KOPT-K1 (cell line): ENCODE data around the gene CSRP1.

ENCODE experiments used
- H3K27ac ChIP-seq: fragments of 200-600 bp; sonication (generic); 2 replicates; pipeline ENCODE4 v1.5.1; 2016; ENCODE audit warnings: antibody characterized with exemption, mild to moderate bottlenecking, low read depth, low read length; ENCODE audit not compliant: poor library complexity, severe bottlenecking
- H3K36me3 ChIP-seq: fragments of 200-600 bp; sonication (generic); 2 replicates; pipeline ENCODE4 v1.5.1; 2017; ENCODE audit warnings: antibody characterized with exemption, mild to moderate bottlenecking, low read length, moderate library complexity; ENCODE audit not compliant: insufficient read depth
- H3K9me3 ChIP-seq: fragments of 200-600 bp; sonication (generic); 2 replicates; pipeline ENCODE4 v1.5.1; 2017; ENCODE audit warnings: antibody characterized with exemption, low read length, mild to moderate bottlenecking; ENCODE audit not compliant: insufficient read depth, poor library complexity, severe bottlenecking

Gene CSRP1

GRCh38 chr1:201540846-201541735, 34.2 kb upstream of the CSRP1 start:
- no peak overlapping the region for H3K27ac ChIP-seq
- no peaks in the 10 kb centered on the region for H3K36me3 ChIP-seq
- H3K9me3 ChIP-seq, result peaks cover 10% of the 10 kb centered on the region

- Histone ChIP-seq H3K9me3 (peaks cover 10% of the 10 kb centered on the region), H3K27ac (no peak overlapping the region), H3K36me3 (no peaks in the 10 kb centered on the region)
Observed at GRCh38 chr1:201539561-201540431, 32.9 kb upstream of the CSRP1 start.

- Histone ChIP-seq H3K36me3 (no peaks in the 10 kb centered on the region), H3K9me3 (peaks cover 10% of the 10 kb centered on the region), H3K27ac (no peak within 1 kb of the TSS)
Observed at GRCh38 chr1:201538612-201539551, 32.0 kb upstream of the CSRP1 start, which contains the start of gene NAV1. NAV1 (plus strand) TSS chr1:201539127; CDS start chr1:201622885, 83,758 bp downstream.

DNA sequence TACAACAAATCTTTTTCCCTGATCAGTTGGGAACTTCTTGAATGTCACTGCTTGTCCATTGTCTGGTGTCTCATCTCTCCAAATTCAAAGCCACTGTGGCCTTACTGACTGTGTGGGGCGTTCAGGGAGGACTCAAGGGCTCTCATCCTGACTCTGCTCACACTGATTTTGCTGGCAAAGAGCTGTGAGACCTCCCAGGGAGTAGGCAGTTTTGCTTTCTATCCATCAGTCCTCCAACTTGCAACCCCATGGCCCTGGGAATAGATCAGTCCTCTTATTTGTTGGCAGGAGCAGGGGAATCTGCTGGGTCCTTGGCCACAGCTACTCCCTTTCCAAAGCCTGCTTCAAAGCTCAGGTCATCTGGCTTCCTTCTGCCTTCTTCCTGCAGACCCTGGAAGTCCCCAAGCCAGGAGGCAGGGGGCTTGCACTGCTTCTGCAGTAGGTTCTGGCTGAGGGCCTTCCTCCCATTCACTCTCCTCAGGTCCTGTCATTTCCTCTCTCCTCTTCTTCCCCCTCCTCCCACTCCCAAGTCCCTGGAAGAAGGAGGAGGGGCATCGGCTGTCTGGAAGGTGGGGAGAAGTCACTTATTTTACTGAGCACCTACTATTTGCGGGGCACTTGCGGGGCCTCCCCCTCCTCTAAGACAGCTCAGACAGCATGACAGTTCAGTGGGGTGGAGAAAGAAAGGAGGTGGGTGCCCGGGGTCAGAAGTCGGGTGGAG, 31.1 kb upstream of the CSRP1 start:
- Histone ChIP-seq H3K27ac (no peak overlapping the region), H3K36me3 (no peaks in the 10 kb centered on the region)

GRCh38 chr1:201537467-201537866, 30.5 kb upstream of the CSRP1 start:
- Histone ChIP-seq H3K27ac (no peak overlapping the region), H3K36me3 (no peaks in the 10 kb centered on the region), H3K9me3 (peaks cover 1% of the 10 kb centered on the region)

More for the DNA sequence above, 31.1 kb upstream of the CSRP1 start:
- peaks cover 7% of the 10 kb centered on the region for H3K9me3 ChIP-seq

DNA sequence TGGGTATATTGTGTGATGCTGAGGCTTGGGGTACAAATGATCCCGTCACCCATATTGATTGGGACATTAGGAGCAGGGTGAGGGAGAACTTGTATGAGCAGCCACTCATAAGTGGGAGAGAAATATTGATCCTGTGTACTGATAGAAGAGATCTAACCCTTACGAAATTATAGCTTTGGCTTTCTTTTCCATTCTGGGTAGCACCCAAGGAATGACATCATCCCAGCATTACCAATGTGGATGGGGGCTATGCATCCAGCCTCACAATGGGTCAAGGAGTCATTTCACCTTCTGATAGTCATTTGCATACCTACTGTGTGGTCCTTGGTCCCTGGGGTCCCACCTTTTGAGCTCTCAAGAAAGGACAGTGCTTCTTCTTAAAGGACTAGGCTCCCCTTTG, 30.1 kb upstream of the CSRP1 start:
- no peak overlapping the region for H3K27ac ChIP-seq
- H3K36me3 ChIP-seq, result no peaks in the 10 kb centered on the region
- no peaks in the 10 kb centered on the region for H3K9me3 ChIP-seq

GRCh38 chr1:201536558-201536957, 29.6 kb upstream of the CSRP1 start:
- no peak overlapping the region for H3K27ac ChIP-seq
- H3K9me3 ChIP-seq, result no peaks in the 10 kb centered on the region
- H3K36me3 ChIP-seq, result no peaks in the 10 kb centered on the region

- Histone ChIP-seq H3K27ac (no peak overlapping the region), H3K9me3 (no peaks in the 10 kb centered on the region), H3K36me3 (no peaks in the 10 kb centered on the region)
Observed at GRCh38 chr1:201535919-201536245, 29.0 kb upstream of the CSRP1 start.

GRCh38 chr1:201535046-201535918, 28.4 kb upstream of the CSRP1 start:
- Histone ChIP-seq H3K9me3 (no peaks in the 10 kb centered on the region), H3K36me3 (no peaks in the 10 kb centered on the region), H3K27ac (no peak overlapping the region)

DNA sequence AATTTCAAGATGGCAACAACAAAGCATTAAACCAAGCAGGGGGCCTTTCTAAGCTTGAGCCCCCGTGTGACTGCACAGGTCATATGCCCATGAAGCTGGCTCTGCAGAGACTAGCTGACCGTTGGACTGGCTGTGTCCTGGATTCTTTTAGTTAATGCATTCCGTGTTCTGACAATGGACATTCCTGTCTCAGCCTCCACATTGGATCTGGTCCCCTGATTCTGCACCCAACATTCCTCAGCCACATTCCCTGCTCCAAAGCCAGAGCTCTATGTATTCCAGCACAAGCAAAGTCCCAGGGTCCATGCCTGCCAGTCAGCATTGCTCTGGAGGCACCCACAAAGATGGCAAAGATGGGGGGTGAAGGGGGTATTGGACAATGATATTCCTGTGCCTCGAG, 26.9 kb upstream of the CSRP1 start:
- Histone ChIP-seq H3K9me3 (no peaks in the 10 kb centered on the region), H3K36me3 (no peaks in the 10 kb centered on the region), H3K27ac (no peak overlapping the region)

GRCh38 chr1:201531551-201532425, 24.9 kb upstream of the CSRP1 start:
- H3K36me3 ChIP-seq, result no peaks in the 10 kb centered on the region
- H3K27ac ChIP-seq, result no peak overlapping the region
- H3K9me3 ChIP-seq, result no peaks in the 10 kb centered on the region

DNA sequence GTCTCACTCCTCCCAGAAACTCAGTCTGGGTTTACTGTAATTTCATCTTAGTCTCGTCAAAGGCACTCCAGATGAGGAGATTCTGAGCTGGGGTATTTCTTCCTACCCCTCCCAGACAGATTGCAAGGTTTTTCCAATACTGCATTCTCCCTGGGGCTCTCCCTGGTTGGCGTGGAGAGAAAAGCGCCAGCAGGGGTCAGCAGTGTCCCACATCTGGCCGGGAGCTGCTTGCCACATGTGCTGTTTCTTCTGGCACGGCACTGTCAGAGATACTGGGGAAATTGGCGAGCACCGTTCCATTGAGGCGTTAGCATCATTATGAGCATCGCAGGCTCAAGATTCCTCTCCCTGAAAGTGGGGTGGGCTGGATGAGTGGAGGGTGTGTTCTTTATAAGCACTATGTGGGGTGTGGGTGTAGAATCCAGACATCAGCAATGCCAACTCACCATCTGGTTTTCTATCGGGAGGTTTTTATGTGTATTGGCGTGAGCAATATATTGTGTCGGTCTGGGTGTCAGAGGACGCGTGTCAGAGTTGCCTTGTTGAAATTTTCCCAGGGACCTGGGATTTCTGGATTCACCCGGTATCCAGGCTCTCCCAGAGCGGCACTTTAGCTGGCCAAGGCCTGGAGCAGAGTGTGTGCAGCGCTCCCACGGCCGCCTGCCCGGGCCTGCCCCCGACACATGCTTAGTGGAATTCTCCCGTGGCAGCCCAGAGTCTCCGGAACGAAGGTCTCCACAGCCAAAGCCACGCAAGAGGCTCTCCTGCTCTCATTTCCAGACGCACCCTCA, 24.0 kb upstream of the CSRP1 start:
- Histone ChIP-seq H3K27ac (no peak overlapping the region), H3K9me3 (no peaks in the 10 kb centered on the region), H3K36me3 (no peaks in the 10 kb centered on the region)
